A549 treated with GW870086 at 1 μM for 4 hours (cell line): Measurements from ENCODE around the gene GPRIN3. TPM values are rescaled to one million over a fixed set of nuclear protein-coding genes. Genes with fewer than 3 reads are reported as not detected.

Source experiments
- total RNA-seq: library from RNA; stranded (reverse); fragments of 200-300 nt; extraction: Qiagen RNA extraction; gene quantifications from 5 replicates; pipeline ENCODE4 v1.2.3, GENCODE V29; 2022; ENCODE audit warnings: low read depth

Gene GPRIN3
- total RNA-seq: 1.5 to 4.0 TPM (median 3.1 TPM) in 5 replicates

DNA sequence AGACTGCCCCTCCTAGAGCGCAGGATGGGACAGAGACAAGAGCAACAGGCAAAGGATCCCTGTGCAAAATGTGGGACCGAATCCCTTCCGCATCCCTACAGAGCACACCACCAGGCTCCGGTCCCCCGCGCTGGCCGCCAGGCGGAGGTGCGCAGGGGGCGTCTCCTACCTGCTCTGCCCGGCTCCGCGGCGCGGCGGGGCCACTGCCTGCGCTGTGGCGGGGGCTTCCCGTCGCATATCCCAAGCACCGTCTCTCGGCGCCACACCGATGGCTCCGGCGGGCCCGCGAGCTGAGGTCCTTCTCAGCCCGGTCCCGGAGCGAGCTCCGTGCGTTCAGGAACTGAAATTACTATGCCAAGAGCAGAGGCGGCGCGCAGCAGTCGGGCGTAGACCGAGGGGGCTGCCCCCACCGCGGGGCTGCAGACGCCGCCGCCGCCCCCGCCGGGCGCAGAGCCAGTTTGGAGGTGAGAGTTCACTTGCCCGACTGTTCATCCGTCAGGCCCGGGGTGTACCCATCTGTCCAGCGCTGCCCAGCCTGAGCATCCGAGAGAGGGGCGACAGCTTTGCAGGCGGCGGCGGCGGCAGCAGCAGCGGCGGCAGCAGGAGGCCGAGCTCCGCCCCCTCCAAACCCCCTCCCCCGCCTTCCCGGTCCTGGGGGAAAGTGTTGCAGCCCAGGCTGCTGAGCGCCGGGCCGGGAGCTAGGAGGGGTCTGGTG is at the start of gene GPRIN3:
GPRIN3 (minus strand) TSS at position 355 of the 715 bp plus-strand sequence. CDS start 57,690 bp downstream, outside the sequence.

Other genes with a start within 250 kb of the GPRIN3 start
- gene TIGD2, start 196.3 kb downstream of the GPRIN3 start, total RNA-seq: 5.2 to 6.2 TPM (median 5.3 TPM) in 5 replicates